Measurements from ENCODE around the gene LRRK2. TPM values are rescaled to one million over a fixed set of nuclear protein-coding genes. Genes with fewer than 3 reads are reported as not detected.
"Not testable (repeated sequence)": the region's sequence is repeated elsewhere in the genome, so short reads cannot be mapped to it uniquely, and the experiment has no call there.

Gene LRRK2
- total RNA-seq, 1 donor from 2014 or later, result 0.26 TPM

- H3K9me3 Mint-ChIP-seq (ENCODE audit: unreplicated experiment), result no peaks in the 10 kb centered on the region
- no peak for DNase-seq (ENCODE audit: low spot score)
- no peak for TF ChIP-seq CTCF (IDR thresholded peaks at IDR 0.05; ENCODE audit: unreplicated experiment)
- H3K27ac Mint-ChIP-seq (ENCODE audit: unreplicated experiment), result no peak overlapping the region
- H3K4me3 Mint-ChIP-seq (ENCODE audit: unreplicated experiment), result no peak overlapping the region
- H3K36me3 Mint-ChIP-seq (ENCODE audit: low read depth, unreplicated experiment), result no peaks in the 10 kb centered on the region
- no peaks in the 10 kb centered on the region for H3K4me1 Mint-ChIP-seq (ENCODE audit: unreplicated experiment)
- H3K27me3 Mint-ChIP-seq (ENCODE audit: unreplicated experiment), result no peaks in the 10 kb centered on the region
Observed at GRCh38 chr12:40203060-40203430, 21.8 kb upstream of the LRRK2 start.

- H3K9me3 Mint-ChIP-seq (ENCODE audit: unreplicated experiment), result no peaks in the 10 kb centered on the region
- H3K36me3 Mint-ChIP-seq (ENCODE audit: low read depth, unreplicated experiment), result no peaks in the 10 kb centered on the region
- no peaks in the 10 kb centered on the region for H3K4me1 Mint-ChIP-seq (ENCODE audit: unreplicated experiment)
- DNase-seq (ENCODE audit: low spot score), result no peak
- no peaks in the 10 kb centered on the region for H3K27me3 Mint-ChIP-seq (ENCODE audit: unreplicated experiment)
- no peak overlapping the region for H3K4me3 Mint-ChIP-seq (ENCODE audit: unreplicated experiment)
- H3K27ac Mint-ChIP-seq (ENCODE audit: unreplicated experiment), result no peak overlapping the region
- no peak for TF ChIP-seq CTCF (IDR thresholded peaks at IDR 0.05; ENCODE audit: unreplicated experiment)
Observed at GRCh38 chr12:40204337-40204736, 20.5 kb upstream of the LRRK2 start.

- H3K27me3 Mint-ChIP-seq (ENCODE audit: unreplicated experiment), result no peaks in the 10 kb centered on the region
- TF ChIP-seq CTCF (IDR thresholded peaks at IDR 0.05; ENCODE audit: unreplicated experiment), result no peak
- H3K4me1 Mint-ChIP-seq (ENCODE audit: unreplicated experiment), result no peaks in the 10 kb centered on the region
- H3K9me3 Mint-ChIP-seq (ENCODE audit: unreplicated experiment), result no peaks in the 10 kb centered on the region
- no peak for DNase-seq (ENCODE audit: low spot score)
- no peaks in the 10 kb centered on the region for H3K36me3 Mint-ChIP-seq (ENCODE audit: low read depth, unreplicated experiment)
- H3K27ac Mint-ChIP-seq (ENCODE audit: unreplicated experiment), result no peak overlapping the region
- no peak overlapping the region for H3K4me3 Mint-ChIP-seq (ENCODE audit: unreplicated experiment)
Observed at GRCh38 chr12:40207551-40207950, 17.2 kb upstream of the LRRK2 start.

- Mint-ChIP-seq H3K27ac (ENCODE audit: unreplicated experiment) (no peak overlapping the region), H3K9me3 (ENCODE audit: unreplicated experiment) (no peaks in the 10 kb centered on the region), H3K36me3 (ENCODE audit: low read depth, unreplicated experiment) (no peaks in the 10 kb centered on the region), H3K4me1 (ENCODE audit: unreplicated experiment) (no peaks in the 10 kb centered on the region), H3K27me3 (ENCODE audit: unreplicated experiment) (no peaks in the 10 kb centered on the region), H3K4me3 (ENCODE audit: unreplicated experiment) (no peak overlapping the region)
- no peak for DNase-seq (ENCODE audit: low spot score)
- TF ChIP-seq CTCF (IDR thresholded peaks at IDR 0.05; ENCODE audit: unreplicated experiment), result no peak
Observed at GRCh38 chr12:40208707-40209446, 15.9 kb upstream of the LRRK2 start.

- DNase-seq (ENCODE audit: low spot score), result no peak
- H3K27ac Mint-ChIP-seq (ENCODE audit: unreplicated experiment), result no peak overlapping the region
- TF ChIP-seq CTCF (IDR thresholded peaks at IDR 0.05; ENCODE audit: unreplicated experiment), result no peak
- H3K4me1 Mint-ChIP-seq (ENCODE audit: unreplicated experiment), result no peaks in the 10 kb centered on the region
- no peaks in the 10 kb centered on the region for H3K36me3 Mint-ChIP-seq (ENCODE audit: low read depth, unreplicated experiment)
- H3K9me3 Mint-ChIP-seq (ENCODE audit: unreplicated experiment), result no peaks in the 10 kb centered on the region
- no peaks in the 10 kb centered on the region for H3K27me3 Mint-ChIP-seq (ENCODE audit: unreplicated experiment)
- no peak overlapping the region for H3K4me3 Mint-ChIP-seq (ENCODE audit: unreplicated experiment)
Observed at GRCh38 chr12:40209886-40210285, 14.9 kb upstream of the LRRK2 start.

GRCh38 chr12:40211186-40211585, 13.6 kb upstream of the LRRK2 start:
- not testable (repeated sequence) for H3K27ac Mint-ChIP-seq (ENCODE audit: unreplicated experiment); H3K9me3 Mint-ChIP-seq (ENCODE audit: unreplicated experiment); H3K36me3 Mint-ChIP-seq (ENCODE audit: low read depth, unreplicated experiment); H3K4me3 Mint-ChIP-seq (ENCODE audit: unreplicated experiment); H3K27me3 Mint-ChIP-seq (ENCODE audit: unreplicated experiment); DNase-seq (ENCODE audit: low spot score); H3K4me1 Mint-ChIP-seq (ENCODE audit: unreplicated experiment)

All from endothelial cell (in vitro differentiated cells).